B cell (primary cell): ENCODE measurements around the gene SMTN. TPM values are rescaled to one million over a fixed set of nuclear protein-coding genes. Genes with fewer than 3 reads are reported as not detected.

ENCODE experiments used
- ATAC-seq: fragments of 200-7000 bp; cut with Tn5 transposase; one replicate; pipeline ENCODE4 v1.10.0; 2021; ENCODE audit warnings: low read depth, mild to moderate bottlenecking, moderate number of reproducible peaks, moderate library complexity
- CTCF ChIA-PET: fragments of 350-600 bp; sonication (Branson Sonifier 250); formaldehyde crosslinking; loops from one replicate; lab custom pipeline; 2021; ENCODE audit warnings: antibody characterized with exemption, inconsistent platforms; lab: Charles Lee
- POLR2A ChIA-PET: fragments of 350-600 bp; sonication (Branson Sonifier 250); formaldehyde crosslinking; loops from one replicate; lab custom pipeline; 2021; ENCODE audit warnings: antibody characterized with exemption; lab: Charles Lee
- DNase-seq: peaks from one replicate; pipeline ENCODE4 v3.0.0; 2013
- H2AFZ ChIP-seq: 2 replicates; pipeline ENCODE4 v1.6.1; 2012; ENCODE audit warnings: mild to moderate bottlenecking, low read depth, low read length; ENCODE audit not compliant: insufficient read depth, poor library complexity, severe bottlenecking
- H3K27ac ChIP-seq, 2 donors: 1 replicate in 1 of 2; 2 replicates in 1 of 2; pipeline ENCODE4 v1.5.1; 2012 to 2013; ENCODE audit warnings: low read length in 2 of 2, mild to moderate bottlenecking in 2 of 2, moderate library complexity in 1 of 2
- H3K27me3 ChIP-seq, 4 experiments: fragments of 200-600 bp in 1 of 4; sonication (generic) in 1 of 4; replicated peaks in 1 of 4; 1 replicate in 2 of 4; 2 replicates in 2 of 4; pipeline versions ENCODE4 v1.6.1 to v1.7.0; 2013 to 2016; ENCODE audit warnings: low read length in 3 of 4, mild to moderate bottlenecking in 2 of 4, mixed read lengths in 1 of 4, moderate library complexity in 1 of 4; ENCODE audit not compliant: insufficient read depth in 4 of 4, control insufficient read depth in 3 of 4; ENCODE audit errors: control extremely low read depth in 1 of 4
- H3K36me3 ChIP-seq, 2 experiments: replicated peaks in 1 of 2; 1 replicate in 1 of 2; 2 replicates in 1 of 2; pipeline versions ENCODE4 v1.6.1 to v1.7.1; 2013; ENCODE audit warnings: low read length in 1 of 2; ENCODE audit not compliant: insufficient read depth in 2 of 2, control insufficient read depth in 1 of 2; ENCODE audit errors: control extremely low read depth in 1 of 2, extremely low read depth in 1 of 2
- H3K4me1 ChIP-seq, 2 donors: fragments of 200-600 bp in 1 of 2; sonication (generic) in 1 of 2; 1 replicate in 1 of 2; 2 replicates in 1 of 2; pipeline versions ENCODE4 v1.5.1 to v1.6.1; 2013 to 2017; ENCODE audit warnings: low read length in 2 of 2; ENCODE audit not compliant: control insufficient read depth in 2 of 2, insufficient read depth in 2 of 2
- H3K4me2 ChIP-seq: replicated peaks from 2 replicates; pipeline ENCODE3; 2012; ENCODE audit warnings: mild to moderate bottlenecking, low read depth, low read length; ENCODE audit not compliant: poor library complexity, severe bottlenecking
- H3K4me3 ChIP-seq, 5 experiments: fragments of 200-600 bp in 1 of 5; sonication (generic) in 1 of 5; 1 replicate in 3 of 5; 2 replicates in 2 of 5; pipeline versions ENCODE4 v1.5.1 to v1.7.0; 2011 to 2016; ENCODE audit warnings: low read length in 4 of 5, mild to moderate bottlenecking in 4 of 5, low read depth in 2 of 5, control low read depth in 1 of 5, moderate library complexity in 1 of 5; ENCODE audit not compliant: insufficient read depth in 1 of 5; ENCODE audit errors: control extremely low read depth in 1 of 5, extremely low read depth in 1 of 5
- H3K79me2 ChIP-seq: fragments of 200-600 bp; sonication (generic); one replicate; pipeline ENCODE4 v1.6.0; 2016; ENCODE audit warnings: low read length; ENCODE audit not compliant: control insufficient read depth, insufficient read depth
- H3K9ac ChIP-seq: fragments of 200-600 bp; sonication (generic); 2 replicates; pipeline ENCODE4 v1.6.1; 2017; ENCODE audit warnings: mild to moderate bottlenecking, low read length, moderate library complexity
- H3K9me3 ChIP-seq, 3 donors: one replicate each; pipeline versions ENCODE4 v1.6.1 to v1.7.1; 2013; ENCODE audit warnings: low read length in 2 of 3; ENCODE audit not compliant: control insufficient read depth in 2 of 3, insufficient read depth in 1 of 3; ENCODE audit errors: control extremely low read depth in 1 of 3
- H4K20me1 ChIP-seq: 2 replicates; pipeline ENCODE4 v1.6.0; 2012; ENCODE audit warnings: mild to moderate bottlenecking, low read length; ENCODE audit not compliant: insufficient read depth, control insufficient read depth, poor library complexity, severe bottlenecking
- H3K27ac Mint-ChIP-seq: one replicate; pipeline ENCODE4 v1.8.0; 2021; ENCODE audit warnings: mixed read lengths
- H3K27me3 Mint-ChIP-seq: one replicate; pipeline ENCODE4 v1.8.0; 2021; ENCODE audit warnings: mixed read lengths
- H3K4me1 Mint-ChIP-seq: one replicate; pipeline ENCODE4 v1.8.0; 2021; ENCODE audit warnings: mixed read lengths
- H3K4me3 Mint-ChIP-seq: one replicate; pipeline ENCODE4 v1.8.0; 2021; ENCODE audit warnings: mixed read lengths
- H3K9me3 Mint-ChIP-seq: one replicate; pipeline ENCODE4 v1.8.0; 2022; ENCODE audit warnings: mixed read lengths; ENCODE audit not compliant: insufficient read depth
- EZH2 ChIP-seq: IDR thresholded peaks from 2 replicates; pipeline ENCODE4 v1.6.1; 2012; ENCODE audit warnings: borderline replicate concordance, low read depth, mild to moderate bottlenecking, moderate library complexity, low read length; ENCODE audit not compliant: insufficient read depth, poor library complexity, severe bottlenecking
- WGBS: methylation state at CpG from one replicate; pipeline ENCODE4 v1.1.5; 2013; ENCODE audit warnings: missing lambda C conversion rate; ENCODE audit not compliant: insufficient coverage; 5-methylcytosine and 5-hydroxymethylcytosine counted together
- intact Hi-C: fragments of 100-400 bp; cut with micrococcal nuclease; formaldehyde crosslinking; loops from one replicate; pipeline ENCODE4 v1.10.0; 2022
- polyA plus RNA-seq: library from polyadenylated mRNA; depleted of rRNA; stranded (reverse); fragments of >200 nt; gene quantifications from 2 replicates; pipeline ENCODE4 v1.2.3, GENCODE V29; 2012
- total RNA-seq, 2 donors: library from RNA; stranded (reverse); fragments of 120-200 nt in 1 of 2; gene quantifications; 1 replicate in 1 of 2; 2 replicates in 1 of 2; pipeline versions ENCODE4 v1.2.3 to v1.2.4, GENCODE V29; 2013 to 2022
- TF ChIP-seq, protein P1 (sequence below): fragments of 200-600 bp; IDR thresholded peaks from one replicate; pipeline ENCODE4 v1.8.0; 2022; ENCODE audit warnings: antibody characterized with exemption, mild to moderate bottlenecking

The SMTN gene
- total and polyA plus RNA-seq, 2 donors (not counting 1 experiment from before 2014, with no cell fraction given) = 4.0 to 7.0 TPM

DNA sequence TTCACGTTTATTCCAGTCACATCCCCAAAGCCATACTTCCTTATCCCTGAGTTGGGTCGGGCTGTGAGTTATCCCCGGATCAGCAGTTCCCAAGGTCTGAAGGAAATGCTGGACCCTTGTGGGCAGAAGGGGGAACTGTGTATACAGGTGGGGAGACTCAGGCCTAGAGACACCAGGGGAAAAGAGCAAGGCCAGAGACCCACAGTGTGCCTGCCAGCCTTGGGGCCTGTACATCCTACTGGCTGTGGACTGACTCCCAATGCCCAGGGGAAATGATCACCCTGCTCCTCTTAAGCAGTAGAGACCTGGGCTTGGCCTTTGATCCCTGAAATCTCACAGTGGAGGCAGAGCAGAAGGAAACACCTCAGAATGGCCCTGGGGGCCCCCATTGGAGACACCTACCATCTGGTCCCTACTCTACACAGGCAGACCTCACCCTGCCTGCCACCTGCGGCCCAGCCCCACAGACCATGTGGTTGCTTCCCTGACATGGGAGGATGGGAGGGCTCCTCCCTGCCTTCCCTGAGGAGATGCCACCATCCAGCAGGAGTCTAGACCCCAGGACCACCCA lies 25.0 kb downstream of the SMTN start:
- peaks cover 16 to 17% of the 10 kb centered on the region in 2 donors for H3K4me1 ChIP-seq
- ChIA-PET POLR2A (interaction anchor here (0.7 kb wide), 1 partner anchor 293 kb away, joined by 3 read pairs; no protein-coding TSS in a partner anchor), CTCF (interaction anchor here (2.9 kb wide), 1 partner anchor 21 kb away, joined by 14 read pairs; no protein-coding TSS in a partner anchor)
- no peak overlapping the region for H3K9ac ChIP-seq
- TF ChIP-seq EZH2 = no peak
- TF ChIP-seq, protein P1, sequence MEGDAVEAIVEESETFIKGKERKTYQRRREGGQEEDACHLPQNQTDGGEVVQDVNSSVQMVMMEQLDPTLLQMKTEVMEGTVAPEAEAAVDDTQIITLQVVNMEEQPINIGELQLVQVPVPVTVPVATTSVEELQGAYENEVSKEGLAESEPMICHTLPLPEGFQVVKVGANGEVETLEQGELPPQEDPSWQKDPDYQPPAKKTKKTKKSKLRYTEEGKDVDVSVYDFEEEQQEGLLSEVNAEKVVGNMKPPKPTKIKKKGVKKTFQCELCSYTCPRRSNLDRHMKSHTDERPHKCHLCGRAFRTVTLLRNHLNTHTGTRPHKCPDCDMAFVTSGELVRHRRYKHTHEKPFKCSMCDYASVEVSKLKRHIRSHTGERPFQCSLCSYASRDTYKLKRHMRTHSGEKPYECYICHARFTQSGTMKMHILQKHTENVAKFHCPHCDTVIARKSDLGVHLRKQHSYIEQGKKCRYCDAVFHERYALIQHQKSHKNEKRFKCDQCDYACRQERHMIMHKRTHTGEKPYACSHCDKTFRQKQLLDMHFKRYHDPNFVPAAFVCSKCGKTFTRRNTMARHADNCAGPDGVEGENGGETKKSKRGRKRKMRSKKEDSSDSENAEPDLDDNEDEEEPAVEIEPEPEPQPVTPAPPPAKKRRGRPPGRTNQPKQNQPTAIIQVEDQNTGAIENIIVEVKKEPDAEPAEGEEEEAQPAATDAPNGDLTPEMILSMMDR = no peak
- H2AFZ ChIP-seq = no peak overlapping the region
- no peaks in the 10 kb centered on the region for H3K27me3 ChIP-seq
- H3K27ac ChIP-seq = no peak overlapping the region
- peak overlapping the region; percentile 53 for H3K27ac Mint-ChIP-seq
- H3K79me2 ChIP-seq = no peaks in the 10 kb centered on the region
- peaks cover 22% of the 10 kb centered on the region for H3K4me1 Mint-ChIP-seq
- peak overlapping the region; percentile 99 for H3K4me2 ChIP-seq
- no peaks in the 10 kb centered on the region for H3K36me3 ChIP-seq
- H3K4me3 Mint-ChIP-seq = peak overlapping the region; percentile 96
- DNase-seq (no peak), ATAC-seq (no peak)
- H3K4me3 ChIP-seq = no peak overlapping the region
- H3K27me3 Mint-ChIP-seq = no peaks in the 10 kb centered on the region
- no peaks in the 10 kb centered on the region for H3K9me3 ChIP-seq
- intact Hi-C loops = loop anchor here (2.0 kb wide), 1 partner anchor 43 kb away; no protein-coding TSS in a partner anchor
- 83% methylated on average over 3 of the region's 4 CpGs for WGBS
- no peaks in the 10 kb centered on the region for H4K20me1 ChIP-seq
- H3K9me3 Mint-ChIP-seq = no peaks in the 10 kb centered on the region

DNA sequence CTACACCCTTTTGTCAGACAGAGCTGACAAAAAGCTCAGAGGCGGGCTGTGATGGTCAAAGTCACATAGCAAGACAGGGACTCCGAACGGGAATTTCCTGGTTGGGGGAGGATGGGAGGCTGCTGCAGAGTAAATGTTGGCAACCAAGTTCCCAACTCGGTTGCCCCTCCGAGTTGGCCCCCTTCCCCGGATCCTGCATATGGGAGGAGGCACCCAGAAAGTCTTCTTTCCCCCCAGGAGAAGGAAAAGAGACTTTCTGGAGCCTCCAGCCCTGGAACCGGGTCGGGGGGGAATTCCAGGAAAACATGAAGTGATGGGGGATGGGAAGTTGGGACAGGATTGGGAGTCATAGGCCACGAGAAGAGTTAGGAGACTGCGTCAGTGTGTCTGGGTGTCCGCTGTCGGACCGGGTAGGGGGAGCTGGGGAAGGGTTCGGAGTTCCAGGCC lies 25.6 kb downstream of the SMTN start:
- no peak for TF ChIP-seq EZH2
- TF ChIP-seq, protein P1 = no peak

More for the DNA sequence above, 25.6 kb downstream of the SMTN start:
- no peaks in the 10 kb centered on the region for H3K36me3 ChIP-seq
- Mint-ChIP-seq H3K4me3 (peak overlapping the region; percentile 96), H3K4me1 (peaks cover 22% of the 10 kb centered on the region), H3K9me3 (no peaks in the 10 kb centered on the region), H3K27ac (peak overlapping the region; percentile 53), H3K27me3 (no peaks in the 10 kb centered on the region)
- H3K4me1 ChIP-seq = peaks cover 16 to 17% of the 10 kb centered on the region in 2 donors
- H3K27ac ChIP-seq = peak overlapping the region in 1 of 2 donors; percentile 56
- no peaks in the 10 kb centered on the region for H3K27me3 ChIP-seq
- H3K9me3 ChIP-seq = no peaks in the 10 kb centered on the region
- no peaks in the 10 kb centered on the region for H3K79me2 ChIP-seq
- H4K20me1 ChIP-seq = no peaks in the 10 kb centered on the region
- intact Hi-C loops = loop anchor here (1.0 to 2.0 kb wide), 5 partner anchors 22 to 137 kb away; partner anchors contain the start of genes LIMK2, RNF185 and TUG1
- H3K4me3 ChIP-seq = peak overlapping the region in 4 of 5 experiments; percentile 69 to 91 (median 76)
- ATAC-seq (no peak), DNase-seq (no peak)
- H3K9ac ChIP-seq = peak overlapping the region; percentile 90
- peak overlapping the region; percentile 96 for H2AFZ ChIP-seq
- peak overlapping the region; percentile 99 for H3K4me2 ChIP-seq
- POLR2A ChIA-PET = interaction anchor here (0.7 to 1.0 kb wide), 3 partner anchors 12 to 292 kb away, joined by 3 to 6 read pairs (median 3); no protein-coding TSS in a partner anchor
- 96% methylated on average over 13 of the region's 14 CpGs for WGBS
- CTCF ChIA-PET = interaction anchor here (1.0 to 2.9 kb wide), 4 partner anchors 14 to 23 kb away, joined by 3 to 14 read pairs (median 6); no protein-coding TSS in a partner anchor
